Nephron progenitor cell (in vitro differentiated cells): ENCODE measurements around the gene PUM1.
A peak's percentile ranks its signal among the peaks of the same experiment; 100 is the strongest.

Experiments used
- DNase-seq: peaks from one replicate; pipeline ENCODE4 v3.0.0; 2021
- H3K27ac Mint-ChIP-seq: 2 replicates; pipeline ENCODE4 v1.8.0; 2021; ENCODE audit warnings: mild to moderate bottlenecking, moderate library complexity, mixed read lengths
- H3K27me3 Mint-ChIP-seq: 2 replicates; pipeline ENCODE4 v1.8.0; 2021; ENCODE audit warnings: mild to moderate bottlenecking, low read depth, mixed read lengths; ENCODE audit not compliant: poor library complexity
- H3K36me3 Mint-ChIP-seq: 2 replicates; pipeline ENCODE4 v1.8.0; 2021; ENCODE audit warnings: low read depth, mixed read lengths
- H3K4me1 Mint-ChIP-seq: 2 replicates; pipeline ENCODE4 v1.8.0; 2021; ENCODE audit warnings: mixed read lengths
- H3K4me3 Mint-ChIP-seq: 2 replicates; pipeline ENCODE4 v1.8.0; 2021; ENCODE audit warnings: mild to moderate bottlenecking, moderate library complexity, mixed read lengths
- H3K9me3 Mint-ChIP-seq: 2 replicates; pipeline ENCODE4 v1.8.0; 2021; ENCODE audit warnings: mild to moderate bottlenecking, moderate library complexity, mixed read lengths
- CTCF ChIP-seq: fragments of 200-600 bp; sonication (generic); IDR thresholded peaks from 2 replicates; pipeline ENCODE4 v1.5.0; 2021; ENCODE audit warnings: antibody characterized with exemption

Gene PUM1

GRCh38 chr1:30885570-30886522 lies 179.7 kb downstream of the PUM1 start:
- no peak overlapping the region for H3K27ac Mint-ChIP-seq
- TF ChIP-seq CTCF: no peak
- H3K9me3 Mint-ChIP-seq: no peaks in the 10 kb centered on the region
- peaks cover 11% of the 10 kb centered on the region for H3K27me3 Mint-ChIP-seq
- H3K36me3 Mint-ChIP-seq: no peaks in the 10 kb centered on the region
- no peak overlapping the region for H3K4me3 Mint-ChIP-seq
- H3K4me1 Mint-ChIP-seq: peaks cover 38% of the 10 kb centered on the region
- peak; percentile 54 for DNase-seq

- H3K36me3 Mint-ChIP-seq: no peaks in the 10 kb centered on the region
- no peak overlapping the region for H3K27ac Mint-ChIP-seq
- DNase-seq: no peak
- no peaks in the 10 kb centered on the region for H3K9me3 Mint-ChIP-seq
- no peak for TF ChIP-seq CTCF
- no peak overlapping the region for H3K4me3 Mint-ChIP-seq
- H3K4me1 Mint-ChIP-seq: peaks cover 48% of the 10 kb centered on the region
- H3K27me3 Mint-ChIP-seq: peaks cover 11% of the 10 kb centered on the region
Observed at GRCh38 chr1:30884723-30885122, 180.8 kb downstream of the PUM1 start.

GRCh38 chr1:30883389-30884172 lies 181.9 kb downstream of the PUM1 start:
- peaks cover 47% of the 10 kb centered on the region for H3K4me1 Mint-ChIP-seq

GRCh38 chr1:30882678-30883388 lies 182.7 kb downstream of the PUM1 start:
- TF ChIP-seq CTCF: no peak
- Mint-ChIP-seq H3K9me3 (no peaks in the 10 kb centered on the region), H3K36me3 (no peaks in the 10 kb centered on the region), H3K4me1 (peaks cover 40% of the 10 kb centered on the region), H3K27ac (no peak overlapping the region), H3K4me3 (no peak overlapping the region), H3K27me3 (peaks cover 8% of the 10 kb centered on the region)
- no peak for DNase-seq

More at GRCh38 chr1:30883389-30884172, 181.9 kb downstream of the PUM1 start:
- DNase-seq: no peak
- Mint-ChIP-seq H3K4me3 (no peak overlapping the region), H3K36me3 (no peaks in the 10 kb centered on the region), H3K27ac (no peak overlapping the region), H3K27me3 (peaks cover 11% of the 10 kb centered on the region), H3K9me3 (no peaks in the 10 kb centered on the region)
- TF ChIP-seq CTCF: no peak
